Glutamatergic neuron (in vitro differentiated cells): ENCODE results near the gene SRC. TPM values are rescaled to one million over a fixed set of nuclear protein-coding genes. Genes with fewer than 3 reads are reported as not detected.

ENCODE experiments used
- DNase-seq: peaks from one replicate; pipeline ENCODE4 v3.0.0; 2022
- H3K27ac Mint-ChIP-seq: one replicate; pipeline ENCODE4 v1.8.0; 2020; ENCODE audit warnings: mild to moderate bottlenecking, mixed read lengths, inconsistent platforms; ENCODE audit not compliant: unreplicated experiment
- H3K27me3 Mint-ChIP-seq: one replicate; pipeline ENCODE4 v1.8.0; 2020; ENCODE audit warnings: mild to moderate bottlenecking, moderate library complexity, mixed read lengths, inconsistent platforms; ENCODE audit not compliant: unreplicated experiment
- H3K36me3 Mint-ChIP-seq: one replicate; pipeline ENCODE4 v1.8.0; 2020; ENCODE audit warnings: mild to moderate bottlenecking, mixed read lengths, inconsistent platforms; ENCODE audit not compliant: unreplicated experiment
- H3K4me1 Mint-ChIP-seq: one replicate; pipeline ENCODE4 v1.8.0; 2020; ENCODE audit warnings: mild to moderate bottlenecking, low read depth, mixed read lengths, inconsistent platforms; ENCODE audit not compliant: unreplicated experiment
- H3K4me3 Mint-ChIP-seq: one replicate; pipeline ENCODE4 v1.8.0; 2020; ENCODE audit warnings: mild to moderate bottlenecking, mixed read lengths, inconsistent platforms; ENCODE audit not compliant: unreplicated experiment
- H3K9me3 Mint-ChIP-seq: one replicate; pipeline ENCODE4 v1.8.0; 2020; ENCODE audit warnings: mild to moderate bottlenecking, moderate library complexity, mixed read lengths, inconsistent platforms; ENCODE audit not compliant: unreplicated experiment
- CTCF ChIP-seq: fragments of 200-600 bp; sonication (generic); IDR thresholded peaks from one replicate; pipeline ENCODE4 v1.5.0; 2021; ENCODE audit not compliant: partially characterized antibody, unreplicated experiment
- total RNA-seq: library from RNA; stranded (reverse); fragmentation: NEBNext Ultra II Directional; extraction: Animal tissue kit (Norgen Biotek cat#: 25700); gene quantifications from one replicate; pipeline ENCODE4 v1.2.1, GENCODE V29; 2021; ENCODE audit not compliant: unreplicated experiment

The SRC gene
- total RNA-seq, 1 donor from 2014 or later, result 39.2 TPM

- peaks cover 17% of the 10 kb centered on the region for H3K27me3 Mint-ChIP-seq
- no peak for DNase-seq
- H3K4me1 Mint-ChIP-seq, result peaks cover 37% of the 10 kb centered on the region
- peak overlapping the region; percentile 41 for H3K27ac Mint-ChIP-seq
- peaks cover 14% of the 10 kb centered on the region for H3K9me3 Mint-ChIP-seq
- no peaks in the 10 kb centered on the region for H3K36me3 Mint-ChIP-seq
- peak overlapping the region; percentile 67 for H3K4me3 Mint-ChIP-seq
- TF ChIP-seq CTCF, result no peak
Measured at GRCh38 chr20:37421060-37421905, 75.3 kb downstream of the SRC start.

GRCh38 chr20:37421988-37422387 is 76.0 kb downstream of the SRC start:
- peak overlapping the region; percentile 61 for H3K4me3 Mint-ChIP-seq
- no peaks in the 10 kb centered on the region for H3K36me3 Mint-ChIP-seq
- no peak for DNase-seq
- H3K4me1 Mint-ChIP-seq, result peaks cover 30% of the 10 kb centered on the region
- H3K9me3 Mint-ChIP-seq, result peaks cover 14% of the 10 kb centered on the region
- TF ChIP-seq CTCF, result no peak
- peaks cover 14% of the 10 kb centered on the region for H3K27me3 Mint-ChIP-seq
- peak overlapping the region; percentile 64 for H3K27ac Mint-ChIP-seq

GRCh38 chr20:37422791-37423286 is 76.9 kb downstream of the SRC start:
- H3K27ac Mint-ChIP-seq, result no peak overlapping the region
- H3K36me3 Mint-ChIP-seq, result no peaks in the 10 kb centered on the region
- H3K27me3 Mint-ChIP-seq, result peaks cover 10% of the 10 kb centered on the region
- H3K9me3 Mint-ChIP-seq, result peaks cover 14% of the 10 kb centered on the region
- DNase-seq, result no peak
- H3K4me3 Mint-ChIP-seq, result no peak overlapping the region
- TF ChIP-seq CTCF, result no peak
- H3K4me1 Mint-ChIP-seq, result peaks cover 28% of the 10 kb centered on the region

GRCh38 chr20:37423545-37423944 is 77.6 kb downstream of the SRC start:
- Mint-ChIP-seq H3K27ac (no peak overlapping the region), H3K4me1 (peaks cover 28% of the 10 kb centered on the region), H3K36me3 (no peaks in the 10 kb centered on the region), H3K9me3 (peaks cover 14% of the 10 kb centered on the region), H3K4me3 (no peak overlapping the region), H3K27me3 (peaks cover 10% of the 10 kb centered on the region)
- TF ChIP-seq CTCF, result no peak
- DNase-seq, result no peak

- H3K9me3 Mint-ChIP-seq, result peaks cover 14% of the 10 kb centered on the region
- H3K4me3 Mint-ChIP-seq, result no peak overlapping the region
Measured at GRCh38 chr20:37424062-37424851, 78.3 kb downstream of the SRC start.

More at GRCh38 chr20:37424062-37424851, 78.3 kb downstream of the SRC start:
- H3K27ac Mint-ChIP-seq, result no peak overlapping the region
- no peaks in the 10 kb centered on the region for H3K36me3 Mint-ChIP-seq
- peaks cover 28% of the 10 kb centered on the region for H3K4me1 Mint-ChIP-seq
- TF ChIP-seq CTCF, result no peak
- DNase-seq, result no peak
- peaks cover 10% of the 10 kb centered on the region for H3K27me3 Mint-ChIP-seq
